Parathyroid adenoma (tissue), 2 donors: Measurements from ENCODE around the gene EIF2B2.

Source experiments
- H2AFZ ChIP-seq: fragments of 300-600 bp; sonication (generic); one replicate; pipeline ENCODE4 v1.7.0; 2017; ENCODE audit warnings: antibody characterized with exemption, mild to moderate bottlenecking
- H3K27ac ChIP-seq: fragments of 300-600 bp; sonication (generic); one replicate; pipeline ENCODE4 v1.7.0; 2017
- H3K27me3 ChIP-seq: fragments of 300-600 bp; sonication (generic); one replicate; pipeline ENCODE4 v1.7.0; 2017; ENCODE audit warnings: low read length; ENCODE audit not compliant: control insufficient read depth, insufficient read depth
- H3K36me3 ChIP-seq: fragments of 300-600 bp; sonication (generic); one replicate; pipeline ENCODE4 v1.7.0; 2017; ENCODE audit warnings: low read length; ENCODE audit not compliant: control insufficient read depth, insufficient read depth
- H3K4me1 ChIP-seq: fragments of 300-600 bp; sonication (generic); one replicate; pipeline ENCODE4 v1.7.0; 2017; ENCODE audit warnings: control low read depth
- H3K4me2 ChIP-seq: fragments of 300-600 bp; sonication (generic); one replicate; pipeline ENCODE4 v1.7.0; 2017; ENCODE audit warnings: low read length
- H3K4me3 ChIP-seq: fragments of 300-600 bp; sonication (generic); one replicate; pipeline ENCODE4 v1.7.0; 2017; ENCODE audit warnings: low read depth, low read length
- H3K79me2 ChIP-seq: fragments of 300-600 bp; sonication (generic); one replicate; pipeline ENCODE4 v1.7.0; 2017; ENCODE audit warnings: control low read depth
- H3K9ac ChIP-seq: fragments of 300-600 bp; sonication (generic); one replicate; pipeline ENCODE4 v1.7.0; 2017; ENCODE audit warnings: mild to moderate bottlenecking
- H3K9me3 ChIP-seq: fragments of 300-600 bp; sonication (generic); one replicate; pipeline ENCODE4 v1.7.0; 2017; ENCODE audit warnings: low read length; ENCODE audit not compliant: control insufficient read depth
- TF ChIP-seq, protein P1 (sequence below): fragments of 300-600 bp; sonication (generic); IDR thresholded peaks from one replicate; pipeline ENCODE4 v1.7.0; 2017; ENCODE audit warnings: antibody characterized with exemption, mild to moderate bottlenecking
- donor health status: primary hyperparathyroidism.

The EIF2B2 gene

DNA sequence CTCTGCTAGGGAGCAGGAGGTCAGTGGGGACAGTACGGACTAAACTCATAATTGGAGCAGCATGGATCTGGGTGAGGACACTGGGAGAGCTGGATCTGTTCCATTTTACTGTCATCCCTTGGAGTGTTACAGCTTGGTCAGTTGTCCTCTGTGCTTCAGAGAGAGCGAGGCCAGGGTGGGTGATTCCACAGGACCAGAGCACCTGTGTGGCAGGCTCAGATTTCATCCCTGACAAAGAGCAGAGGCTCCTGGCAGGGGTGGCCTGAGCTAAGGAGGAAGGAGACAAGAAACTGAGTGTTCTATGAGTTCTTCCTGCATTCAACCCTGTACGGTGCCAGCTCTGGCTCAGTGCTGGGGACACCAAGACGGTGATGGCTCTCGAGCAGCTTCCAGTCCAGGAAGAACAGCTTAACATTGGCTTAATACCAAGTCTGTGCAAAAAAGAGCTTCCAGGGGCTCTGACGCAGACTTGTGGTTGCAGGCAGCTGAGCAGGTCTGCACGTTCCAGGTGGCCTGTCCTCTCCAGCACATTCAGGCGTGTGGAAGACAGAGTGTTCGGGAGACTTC is 38.9 kb upstream of the EIF2B2 start:
- H3K27ac ChIP-seq: peak overlapping the region; percentile 79
- TF ChIP-seq, protein P1, sequence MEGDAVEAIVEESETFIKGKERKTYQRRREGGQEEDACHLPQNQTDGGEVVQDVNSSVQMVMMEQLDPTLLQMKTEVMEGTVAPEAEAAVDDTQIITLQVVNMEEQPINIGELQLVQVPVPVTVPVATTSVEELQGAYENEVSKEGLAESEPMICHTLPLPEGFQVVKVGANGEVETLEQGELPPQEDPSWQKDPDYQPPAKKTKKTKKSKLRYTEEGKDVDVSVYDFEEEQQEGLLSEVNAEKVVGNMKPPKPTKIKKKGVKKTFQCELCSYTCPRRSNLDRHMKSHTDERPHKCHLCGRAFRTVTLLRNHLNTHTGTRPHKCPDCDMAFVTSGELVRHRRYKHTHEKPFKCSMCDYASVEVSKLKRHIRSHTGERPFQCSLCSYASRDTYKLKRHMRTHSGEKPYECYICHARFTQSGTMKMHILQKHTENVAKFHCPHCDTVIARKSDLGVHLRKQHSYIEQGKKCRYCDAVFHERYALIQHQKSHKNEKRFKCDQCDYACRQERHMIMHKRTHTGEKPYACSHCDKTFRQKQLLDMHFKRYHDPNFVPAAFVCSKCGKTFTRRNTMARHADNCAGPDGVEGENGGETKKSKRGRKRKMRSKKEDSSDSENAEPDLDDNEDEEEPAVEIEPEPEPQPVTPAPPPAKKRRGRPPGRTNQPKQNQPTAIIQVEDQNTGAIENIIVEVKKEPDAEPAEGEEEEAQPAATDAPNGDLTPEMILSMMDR: no peak
- no peak overlapping the region for H3K4me2 ChIP-seq
- no peak overlapping the region for H3K4me3 ChIP-seq
- H3K4me1 ChIP-seq: peaks cover 21% of the 10 kb centered on the region
- no peaks in the 10 kb centered on the region for H3K79me2 ChIP-seq
- H3K27me3 ChIP-seq: no peaks in the 10 kb centered on the region
- H3K9me3 ChIP-seq: no peaks in the 10 kb centered on the region
- no peaks in the 10 kb centered on the region for H3K36me3 ChIP-seq
- H3K9ac ChIP-seq: no peak overlapping the region
- H2AFZ ChIP-seq: peak overlapping the region; percentile 88

DNA sequence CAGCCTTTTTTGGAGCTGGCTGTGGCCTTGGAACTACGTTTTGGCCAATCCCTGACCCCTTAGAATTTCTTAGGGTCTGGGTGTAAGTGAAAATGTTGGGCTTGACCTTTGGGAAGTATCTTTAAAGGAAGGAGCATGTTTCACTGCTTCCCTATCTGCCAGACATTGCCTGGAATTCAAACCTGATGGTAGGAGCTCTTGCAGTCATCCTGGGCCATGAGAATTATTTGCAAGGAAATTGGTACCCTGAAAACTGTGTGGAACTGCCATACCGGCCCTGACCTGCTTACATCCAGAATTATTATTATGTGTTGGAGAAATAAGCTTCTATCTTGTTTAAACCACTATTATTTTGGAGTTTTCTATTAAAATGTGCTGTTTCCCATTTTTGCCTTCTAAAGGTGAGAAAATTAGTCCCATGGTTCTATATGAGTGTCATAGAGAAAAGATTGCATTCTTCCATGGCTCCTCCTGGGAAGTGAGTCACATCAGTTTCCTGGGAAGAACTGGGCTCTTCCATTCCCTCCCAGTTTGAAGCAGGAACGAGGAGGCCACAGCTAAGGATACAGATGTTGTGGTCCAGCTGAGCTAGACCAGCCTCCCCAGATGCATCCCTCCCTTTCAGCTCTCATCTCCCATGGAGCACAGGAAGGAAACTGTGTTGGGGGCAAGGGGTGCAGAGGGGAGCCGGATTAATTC is 37.8 kb upstream of the EIF2B2 start:
- peak overlapping the region; percentile 79 for H3K27ac ChIP-seq
- H3K9me3 ChIP-seq: no peaks in the 10 kb centered on the region
- H3K9ac ChIP-seq: no peak overlapping the region
- no peaks in the 10 kb centered on the region for H3K36me3 ChIP-seq
- TF ChIP-seq, protein P1: no peak
- H3K4me1 ChIP-seq: peaks cover 21% of the 10 kb centered on the region
- no peak overlapping the region for H2AFZ ChIP-seq
- H3K4me3 ChIP-seq: no peak overlapping the region
- H3K79me2 ChIP-seq: no peaks in the 10 kb centered on the region
- H3K4me2 ChIP-seq: no peak overlapping the region
- H3K27me3 ChIP-seq: no peaks in the 10 kb centered on the region

DNA sequence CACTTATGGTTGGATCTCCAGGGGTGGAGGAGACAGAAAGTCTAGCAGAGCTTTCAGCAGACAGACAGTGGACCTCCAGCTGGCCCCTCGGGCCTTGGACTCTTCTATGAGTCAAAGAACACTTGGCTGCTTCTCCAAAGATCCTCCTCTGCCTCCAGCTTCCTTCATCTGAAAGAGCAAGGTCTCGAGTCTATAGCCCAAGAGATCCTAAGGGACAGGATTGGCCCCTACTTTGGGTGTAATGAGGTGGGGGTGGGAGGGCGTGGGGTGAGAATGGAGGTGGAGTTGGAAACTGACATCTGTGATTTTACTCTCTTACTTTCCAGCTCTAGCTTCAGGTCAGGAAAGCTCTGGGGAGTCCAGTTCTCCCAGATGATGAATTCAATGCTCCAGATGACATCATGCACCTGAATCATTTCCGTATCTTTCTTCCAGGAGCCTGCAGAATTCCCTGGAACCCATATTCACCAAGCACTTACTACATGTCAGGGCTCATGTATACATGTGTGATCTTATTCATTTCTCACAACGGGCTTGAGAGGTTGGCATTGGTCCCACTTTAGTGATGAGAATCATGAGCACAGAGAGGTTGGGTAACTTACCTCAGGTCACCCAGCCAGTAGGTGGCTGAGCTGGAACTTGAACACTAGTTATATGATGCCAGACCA is 37.1 kb upstream of the EIF2B2 start:
- peaks cover 21% of the 10 kb centered on the region for H3K4me1 ChIP-seq
- H3K4me2 ChIP-seq: no peak overlapping the region
- TF ChIP-seq, protein P1: no peak
- no peak overlapping the region for H2AFZ ChIP-seq
- no peaks in the 10 kb centered on the region for H3K27me3 ChIP-seq
- H3K9me3 ChIP-seq: no peaks in the 10 kb centered on the region
- no peaks in the 10 kb centered on the region for H3K36me3 ChIP-seq
- no peak overlapping the region for H3K9ac ChIP-seq
- no peak overlapping the region for H3K4me3 ChIP-seq
- H3K79me2 ChIP-seq: no peaks in the 10 kb centered on the region
- H3K27ac ChIP-seq: no peak overlapping the region

DNA sequence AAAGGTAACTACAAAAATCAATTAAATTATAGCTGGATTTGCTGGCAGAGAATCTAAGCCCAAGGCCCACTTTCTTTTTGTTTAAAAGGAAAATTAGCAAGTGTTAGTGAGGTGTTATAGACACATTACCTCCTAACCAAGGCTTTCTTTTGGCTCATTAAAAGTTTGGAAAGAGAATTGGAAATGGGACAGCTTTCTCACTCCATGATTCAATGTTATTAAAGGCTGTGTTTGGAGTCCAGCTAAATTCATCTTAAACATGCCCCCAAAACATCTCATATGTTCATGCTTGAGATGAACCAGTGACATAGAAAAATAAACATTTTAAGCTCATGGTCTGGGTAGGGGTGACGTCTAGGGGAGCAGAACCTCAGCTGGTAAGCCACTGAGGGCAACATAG is 33.9 kb upstream of the EIF2B2 start:
- Histone ChIP-seq H3K9me3 (no peaks in the 10 kb centered on the region), H3K4me2 (no peak overlapping the region), H3K4me1 (peaks cover 8% of the 10 kb centered on the region), H3K36me3 (no peaks in the 10 kb centered on the region), H2AFZ (no peak overlapping the region), H3K27me3 (no peaks in the 10 kb centered on the region), H3K4me3 (no peak overlapping the region), H3K9ac (no peak overlapping the region), H3K27ac (no peak overlapping the region), H3K79me2 (no peaks in the 10 kb centered on the region)
- TF ChIP-seq, protein P1: no peak
